HCT116 (cell line): ENCODE results near the gene PDE8A. TPM values are rescaled to one million over a fixed set of nuclear protein-coding genes. Genes with fewer than 3 reads are reported as not detected.

Source experiments
- ATAC-seq: fragments of 200-7000 bp; cut with Tn5 transposase; 2 replicates; pipeline ENCODE4 v1.9.1; 2020; ENCODE audit warnings: mild to moderate bottlenecking, moderate library complexity
- BruUV-seq: library from RNA; stranded (reverse); fragments of 400-500 nt; replicated peaks from 2 replicates; lab custom pipeline; 2021; lab: Mats Ljungman, UMichigan
- CTCF ChIA-PET: fragments of 300-600 bp; sonication (Branson Sonifier 250); formaldehyde crosslinking; loops from one replicate; lab custom pipeline; 2021; ENCODE audit warnings: antibody characterized with exemption; lab: Charles Lee
- POLR2A ChIA-PET: fragments of 300-600, 350-600 bp; sonication (Branson Sonifier 250); formaldehyde crosslinking; loops from one replicate; lab custom pipeline; 2021; ENCODE audit warnings: antibody characterized with exemption; lab: Charles Lee
- RAD21 ChIA-PET, 2 experiments: fragments of 300-600 bp; sonication (Branson Sonifier 250); formaldehyde crosslinking; loops; one replicate each; lab custom pipeline; 2023; ENCODE audit warnings: low total read pairs in 2 of 2; ENCODE audit not compliant: uncharacterized antibody in 2 of 2, unreplicated experiment in 2 of 2, low non-redundant PET in 1 of 2; lab: Charles Lee
- DNase-seq: peaks from one replicate; pipeline ENCODE4 v3.0.0-alpha.2; 2010; ENCODE audit warnings: low read depth, low spot score
- H2AFZ ChIP-seq: fragments of 200-600 bp; shearing (Covaris generic), sonication (generic); 2 replicates; pipeline ENCODE4 v1.6.1; 2017; ENCODE audit warnings: low read depth, mixed run types, mixed read lengths, antibody characterized with exemption, low read length; ENCODE audit not compliant: poor library complexity, severe bottlenecking
- H3K27ac ChIP-seq: 2 replicates; pipeline ENCODE4 v1.5.1; 2012; ENCODE audit warnings: low read depth, low read length
- H3K27me3 ChIP-seq: fragments of 200-600 bp; sonication (generic); 2 replicates; pipeline ENCODE4 v1.6.1; 2016; ENCODE audit warnings: mixed run types, low read length, mixed read lengths; ENCODE audit not compliant: insufficient read depth
- H3K36me3 ChIP-seq, 2 experiments: fragments of 200-500 bp in 1 of 2; fragments of 200-600 bp in 1 of 2; sonication (Bioruptor generic) in 1 of 2; sonication (generic) in 1 of 2; 2 replicates each; pipeline versions ENCODE4 v1.5.1 to v1.6.1; 2014 to 2016; ENCODE audit warnings: low read length in 2 of 2, inconsistent platforms in 1 of 2, mixed read lengths in 1 of 2, mixed run types in 1 of 2; ENCODE audit not compliant: insufficient read depth in 2 of 2, control insufficient read depth in 1 of 2
- H3K4me1 ChIP-seq, 2 experiments: fragments of 200-600 bp in 1 of 2; sonication (generic) in 1 of 2; 2 replicates each; pipeline versions ENCODE4 v1.5.1 to v1.6.1; 2012 to 2017; ENCODE audit warnings: low read length in 2 of 2, inconsistent platforms in 1 of 2, mild to moderate bottlenecking in 1 of 2, mixed read lengths in 1 of 2, mixed run types in 1 of 2, moderate library complexity in 1 of 2; ENCODE audit not compliant: insufficient read depth in 2 of 2, control insufficient read depth in 1 of 2
- H3K4me2 ChIP-seq: fragments of 200-600 bp; sonication (generic); 2 replicates; pipeline ENCODE4 v1.6.1; 2017; ENCODE audit warnings: mixed run types, low read length, mixed read lengths
- H3K4me3 ChIP-seq, 2 experiments: fragments of 200-600 bp in 1 of 2; sonication (generic) in 1 of 2; replicated peaks in 1 of 2; 2 replicates each; pipeline ENCODE4 v1.5.1; 2011 to 2016; ENCODE audit warnings: low read length in 2 of 2, control low read depth in 1 of 2, low read depth in 1 of 2, mild to moderate bottlenecking in 1 of 2, mixed read lengths in 1 of 2, mixed run types in 1 of 2
- H3K79me2 ChIP-seq: fragments of 200-600 bp; sonication (generic); 2 replicates; pipeline ENCODE4 v1.6.1; 2017; ENCODE audit warnings: mild to moderate bottlenecking, mixed run types, low read length, moderate library complexity, mixed read lengths; ENCODE audit not compliant: insufficient read depth
- H3K9ac ChIP-seq: fragments of 200-600 bp; sonication (generic); 2 replicates; pipeline ENCODE4 v1.6.1; 2016; ENCODE audit warnings: low read length, mixed read lengths
- H3K9me2 ChIP-seq: fragments of 200-600 bp; sonication (generic), shearing (Covaris generic); 2 replicates; pipeline ENCODE4 v1.6.1; 2017; ENCODE audit warnings: mixed run types, mild to moderate bottlenecking, moderate library complexity; ENCODE audit not compliant: insufficient read depth
- H3K9me3 ChIP-seq, 2 experiments: fragments of 200-500 bp in 1 of 2; fragments of 200-600 bp in 1 of 2; sonication (Bioruptor generic) in 1 of 2; sonication (generic) in 1 of 2; 2 replicates each; pipeline ENCODE4 v1.6.1; 2014 to 2017; ENCODE audit warnings: low read length in 2 of 2, mixed read lengths in 2 of 2, inconsistent platforms in 1 of 2, low read depth in 1 of 2, mild to moderate bottlenecking in 1 of 2, mixed run types in 1 of 2, moderate library complexity in 1 of 2; ENCODE audit not compliant: control insufficient read depth in 1 of 2, insufficient read depth in 1 of 2
- H4K20me1 ChIP-seq: fragments of 200-600 bp; sonication (generic), shearing (Covaris generic); 2 replicates; pipeline ENCODE4 v1.6.1; 2017; ENCODE audit warnings: mixed run types, mild to moderate bottlenecking, moderate library complexity; ENCODE audit not compliant: insufficient read depth
- ATF3 ChIP-seq: IDR thresholded peaks from 2 replicates; pipeline ENCODE4 v1.6.1; 2012
- CBX3 ChIP-seq: IDR thresholded peaks from 2 replicates; pipeline ENCODE4 v1.6.1; 2012; ENCODE audit warnings: low read depth
- CEBPB ChIP-seq: IDR thresholded peaks from 2 replicates; pipeline ENCODE4 v1.6.1; 2012; ENCODE audit warnings: low read depth
- EGR1 ChIP-seq: IDR thresholded peaks from 2 replicates; pipeline ENCODE4 v1.6.1; 2012; ENCODE audit warnings: low read depth
- ELF1 ChIP-seq: IDR thresholded peaks from 2 replicates; pipeline ENCODE4 v1.6.1; 2012; ENCODE audit warnings: low read depth, borderline replicate concordance
- EZH2 ChIP-seq: fragments of 200-600 bp; sonication (generic); IDR thresholded peaks from 2 replicates; pipeline ENCODE4 v1.6.1; 2017; ENCODE audit warnings: antibody characterized with exemption, mixed run types
- EZH2phosphoT487 ChIP-seq: fragments of 200-600 bp; IDR thresholded peaks from 2 replicates; pipeline ENCODE4 v1.6.1; 2018; ENCODE audit warnings: antibody characterized with exemption, borderline replicate concordance
- JUND ChIP-seq: IDR thresholded peaks from 2 replicates; pipeline ENCODE4 v1.6.1; 2012
- MAX ChIP-seq: IDR thresholded peaks from 2 replicates; pipeline ENCODE4 v1.6.1; 2012
- POLR2A ChIP-seq: IDR thresholded peaks from 2 replicates; pipeline ENCODE4 v1.7.0; 2011; ENCODE audit warnings: borderline replicate concordance; ENCODE audit not compliant: insufficient read depth, insufficient read length; ENCODE audit errors: extremely low read depth
- SP1 ChIP-seq: IDR thresholded peaks from 2 replicates; pipeline ENCODE4 v1.6.1; 2012; ENCODE audit warnings: low read depth
- SRF ChIP-seq: IDR thresholded peaks from 2 replicates; pipeline ENCODE4 v1.6.1; 2012; ENCODE audit warnings: low read depth
- TCF7L2 ChIP-seq: IDR thresholded peaks from 2 replicates; pipeline ENCODE4 v1.7.0; 2011; ENCODE audit warnings: borderline replicate concordance, inconsistent platforms; ENCODE audit not compliant: insufficient read depth, insufficient read length; ENCODE audit errors: extremely low read depth
- YY1 ChIP-seq: IDR thresholded peaks from 2 replicates; pipeline ENCODE4 v1.6.1; 2011; ENCODE audit warnings: low read length, low read depth, moderate library complexity, mild to moderate bottlenecking; ENCODE audit not compliant: insufficient replicate concordance; ENCODE audit errors: extremely low read depth
- ZFX ChIP-seq: fragments of 450-650 bp; IDR thresholded peaks from 2 replicates; pipeline ENCODE4 v1.6.1; 2017
- intact Hi-C: fragments of 100-400 bp; cut with micrococcal nuclease; formaldehyde crosslinking; loops from 2 replicates; pipeline ENCODE4 v1.10.0; 2022
- total RNA-seq: library from RNA; stranded (reverse); gene quantifications from one replicate; pipeline ENCODE4 v1.2.1, GENCODE V29; 2021; ENCODE audit not compliant: unreplicated experiment
- TF ChIP-seq, protein P1 (sequence below): IDR thresholded peaks from 2 replicates; pipeline ENCODE4 v1.6.1; 2012; ENCODE audit warnings: low read depth

Gene PDE8A
- total RNA-seq, 1 experiment from 2014 or later = 37.8 TPM

DNA sequence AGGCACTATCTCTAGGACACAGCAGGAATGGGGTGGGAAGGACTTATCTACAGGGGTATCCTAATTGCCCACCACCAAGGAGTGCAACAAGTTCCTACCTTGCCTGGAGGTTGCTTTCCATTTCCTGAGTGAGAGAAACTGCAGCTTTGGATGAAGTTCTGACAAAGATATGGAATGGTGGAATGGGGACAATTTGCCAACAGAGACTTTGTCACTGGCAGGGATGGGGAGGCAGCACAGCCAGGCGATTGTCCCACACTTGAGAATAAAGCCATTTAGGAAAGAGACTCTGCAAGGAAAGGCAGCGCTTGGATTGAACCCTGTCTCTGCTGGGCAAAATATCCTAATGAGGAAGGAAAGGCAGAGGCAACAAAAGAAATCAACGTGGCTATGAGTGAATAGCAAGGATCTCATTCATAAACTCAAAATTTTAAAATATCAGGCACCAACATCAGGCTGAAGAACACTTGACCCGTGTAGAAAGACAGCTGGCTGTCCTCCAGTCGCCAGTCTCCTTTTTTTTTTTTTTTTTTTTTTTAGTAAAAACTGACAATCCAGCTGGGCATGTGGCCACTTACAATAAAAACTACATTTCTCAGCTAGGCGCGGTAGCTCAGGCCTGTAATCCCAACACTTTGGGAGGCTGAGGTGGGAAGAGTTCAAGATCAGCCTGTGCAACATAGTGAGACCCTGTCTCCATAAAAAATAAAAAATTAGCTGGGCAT is 31.6 kb upstream of the PDE8A start:
- Histone ChIP-seq H3K9me2 (no peaks in the 10 kb centered on the region), H3K4me1 (peaks cover 0 to 9% of the 10 kb centered on the region in 2 experiments; a peak in 2 of 4 replicates), H3K36me3 (no peaks in the 10 kb centered on the region), H3K4me2 (no peak overlapping the region), H3K9ac (no peak overlapping the region), H3K27ac (no peak overlapping the region), H4K20me1 (no peaks in the 10 kb centered on the region), H3K4me3 (no peak overlapping the region), H3K27me3 (no peaks in the 10 kb centered on the region), H2AFZ (no peak overlapping the region), H3K9me3 (no peaks in the 10 kb centered on the region), H3K79me2 (no peaks in the 10 kb centered on the region)
- TF ChIP-seq POLR2A (no peak), CBX3 (no peak), EGR1 (no peak), EZH2phosphoT487 (no peak), SP1 (no peak), SRF (no peak), TCF7L2 (no peak), JUND (no peak), MAX (no peak), ELF1 (no peak), CEBPB (no peak), ATF3 (no peak), EZH2 (no peak), ZFX (no peak), YY1 (no peak)
- TF ChIP-seq, protein P1, sequence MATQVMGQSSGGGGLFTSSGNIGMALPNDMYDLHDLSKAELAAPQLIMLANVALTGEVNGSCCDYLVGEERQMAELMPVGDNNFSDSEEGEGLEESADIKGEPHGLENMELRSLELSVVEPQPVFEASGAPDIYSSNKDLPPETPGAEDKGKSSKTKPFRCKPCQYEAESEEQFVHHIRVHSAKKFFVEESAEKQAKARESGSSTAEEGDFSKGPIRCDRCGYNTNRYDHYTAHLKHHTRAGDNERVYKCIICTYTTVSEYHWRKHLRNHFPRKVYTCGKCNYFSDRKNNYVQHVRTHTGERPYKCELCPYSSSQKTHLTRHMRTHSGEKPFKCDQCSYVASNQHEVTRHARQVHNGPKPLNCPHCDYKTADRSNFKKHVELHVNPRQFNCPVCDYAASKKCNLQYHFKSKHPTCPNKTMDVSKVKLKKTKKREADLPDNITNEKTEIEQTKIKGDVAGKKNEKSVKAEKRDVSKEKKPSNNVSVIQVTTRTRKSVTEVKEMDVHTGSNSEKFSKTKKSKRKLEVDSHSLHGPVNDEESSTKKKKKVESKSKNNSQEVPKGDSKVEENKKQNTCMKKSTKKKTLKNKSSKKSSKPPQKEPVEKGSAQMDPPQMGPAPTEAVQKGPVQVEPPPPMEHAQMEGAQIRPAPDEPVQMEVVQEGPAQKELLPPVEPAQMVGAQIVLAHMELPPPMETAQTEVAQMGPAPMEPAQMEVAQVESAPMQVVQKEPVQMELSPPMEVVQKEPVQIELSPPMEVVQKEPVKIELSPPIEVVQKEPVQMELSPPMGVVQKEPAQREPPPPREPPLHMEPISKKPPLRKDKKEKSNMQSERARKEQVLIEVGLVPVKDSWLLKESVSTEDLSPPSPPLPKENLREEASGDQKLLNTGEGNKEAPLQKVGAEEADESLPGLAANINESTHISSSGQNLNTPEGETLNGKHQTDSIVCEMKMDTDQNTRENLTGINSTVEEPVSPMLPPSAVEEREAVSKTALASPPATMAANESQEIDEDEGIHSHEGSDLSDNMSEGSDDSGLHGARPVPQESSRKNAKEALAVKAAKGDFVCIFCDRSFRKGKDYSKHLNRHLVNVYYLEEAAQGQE = no peak
- DNase-seq (no peak), ATAC-seq (no peak)
- CTCF ChIA-PET = no interaction called here
- BruUV-seq = no TSS peak
- intact Hi-C loops = no loop called here
- RAD21 ChIA-PET = no interaction called here
- POLR2A ChIA-PET = no interaction called here
